GM19468 (cell line): ENCODE measurements around the gene CD3D.
"Not testable (repeated sequence)": the region's sequence is repeated elsewhere in the genome, so short reads cannot be mapped to it uniquely, and the experiment has no call there.

Experiments used
- ATAC-seq: cut with Tn5 transposase; IDR thresholded peaks from one replicate; pipeline ENCODE4 v1.9.1; 2021; ENCODE audit warnings: mild to moderate bottlenecking, moderate library complexity, moderate number of reproducible peaks; ENCODE audit not compliant: unreplicated experiment; ENCODE audit errors: extremely low read depth

The CD3D gene

DNA sequence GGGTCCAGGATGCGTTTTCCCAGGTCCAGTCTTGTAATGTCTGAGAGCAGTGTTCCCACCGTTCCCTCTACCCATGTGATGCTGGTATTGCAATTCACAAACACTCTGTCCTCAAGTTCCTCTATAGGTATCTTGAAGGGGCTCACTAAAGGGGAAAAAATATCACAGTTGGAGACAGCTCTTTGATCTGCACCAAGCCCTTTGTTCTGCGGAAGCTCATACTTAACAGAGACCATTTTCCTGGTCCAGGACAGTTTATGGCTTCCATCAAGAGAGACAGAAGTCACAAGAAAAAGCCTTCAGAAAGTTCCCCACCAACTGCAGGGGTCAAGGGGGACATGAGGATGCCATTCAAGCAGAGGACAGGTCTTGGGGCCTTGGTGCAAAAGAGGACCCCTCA is 2.1 kb downstream of the CD3D start:
- no peak for ATAC-seq

- ATAC-seq: no peak
Measured at GRCh38 chr11:118339281-118339961, 3.1 kb downstream of the CD3D start.

- no peak for ATAC-seq
Measured at GRCh38 chr11:118338637-118339061, 3.9 kb downstream of the CD3D start.

DNA sequence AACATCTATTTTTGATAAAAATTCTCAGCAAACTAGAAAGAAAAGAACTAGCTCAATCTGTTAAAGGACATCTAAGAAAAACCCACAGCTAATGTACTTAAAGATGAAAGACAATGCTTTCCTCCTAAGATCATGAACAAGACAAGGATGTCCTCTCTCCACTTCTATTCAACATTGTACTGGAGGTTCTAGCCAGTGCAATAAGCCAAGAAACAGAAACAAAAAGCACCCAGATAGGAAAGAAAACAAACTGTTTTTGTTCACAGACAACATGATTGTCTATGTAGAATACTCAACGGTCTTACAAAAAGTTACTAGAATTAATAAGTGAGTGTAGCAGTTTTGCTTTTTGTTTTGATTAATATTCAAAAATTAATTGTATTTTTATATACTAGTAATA is 7.8 kb downstream of the CD3D start:
- ATAC-seq: no peak

- ATAC-seq: no peak
Measured at GRCh38 chr11:118328745-118329144, 13.8 kb downstream of the CD3D start.

GRCh38 chr11:118325283-118325682 is 17.2 kb downstream of the CD3D start:
- no peak for ATAC-seq

DNA sequence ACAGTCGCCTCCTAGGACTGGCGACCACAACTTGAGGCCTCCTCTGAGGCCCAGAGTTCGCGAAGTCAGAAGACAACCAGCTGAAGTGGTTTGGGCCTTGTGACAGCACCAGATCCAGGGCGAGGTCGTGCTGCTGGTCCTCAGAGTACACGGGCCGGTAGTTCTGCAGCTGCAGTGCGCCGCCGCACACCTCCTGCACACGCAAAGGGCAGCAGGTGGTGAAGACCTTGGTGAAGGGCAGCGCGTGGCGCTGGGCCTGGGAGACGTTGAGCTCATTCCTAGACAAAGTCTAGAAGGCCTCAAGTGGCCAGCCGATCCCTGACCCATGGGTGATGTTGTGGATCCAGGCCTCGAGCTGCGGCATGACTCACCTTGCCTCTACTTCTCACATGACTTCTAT is 19.8 kb downstream of the CD3D start:
- ATAC-seq: no peak

GRCh38 chr11:118321386-118322082 is 21.0 kb downstream of the CD3D start:
- no peak for ATAC-seq

DNA sequence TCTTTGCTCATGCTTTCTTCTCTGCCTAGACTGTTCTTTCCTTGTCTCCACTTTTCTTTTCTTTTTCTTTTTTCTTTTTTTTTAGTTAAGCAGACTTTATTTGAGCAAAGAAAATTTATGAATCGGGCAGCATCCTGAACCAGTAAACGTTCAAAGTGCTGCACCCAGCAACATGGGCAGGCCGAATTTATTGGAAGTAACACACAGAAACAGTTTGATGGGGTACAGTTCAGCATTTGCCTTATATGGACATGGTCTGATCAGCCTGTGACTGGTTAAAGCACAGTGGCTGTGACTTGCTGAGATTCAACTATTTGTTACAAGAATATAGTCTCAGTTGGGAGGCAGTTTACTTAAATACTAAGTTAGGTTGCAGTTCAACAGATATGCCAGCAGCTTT is 22.0 kb downstream of the CD3D start:
- no peak for ATAC-seq

DNA sequence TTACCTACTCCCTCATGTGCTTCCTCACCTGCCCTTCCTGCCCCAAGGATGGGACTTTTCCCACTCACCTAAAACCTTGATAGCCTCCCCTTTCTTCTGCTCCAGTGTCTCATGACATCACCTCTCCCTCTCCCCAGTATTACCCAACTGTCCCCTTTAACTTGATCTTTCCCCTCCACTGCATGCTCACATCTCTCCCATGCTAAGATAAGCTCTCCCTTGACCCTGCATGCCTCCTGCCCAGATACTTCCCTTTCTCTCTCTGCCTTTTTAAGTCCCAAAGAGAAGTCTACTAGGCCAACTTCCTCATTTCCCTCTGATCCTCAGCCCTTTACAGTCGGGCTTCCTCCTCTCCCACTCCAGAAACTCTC is 23.2 kb downstream of the CD3D start:
- ATAC-seq: no peak

GRCh38 chr11:118318581-118319336 is 23.7 kb downstream of the CD3D start:
- ATAC-seq: no peak

- no peak for ATAC-seq
Measured at GRCh38 chr11:118318124-118318523, 24.4 kb downstream of the CD3D start.

GRCh38 chr11:118314988-118315411 is 27.5 kb downstream of the CD3D start:
- ATAC-seq: no peak

- ATAC-seq: no peak
Measured at GRCh38 chr11:118313242-118313641, 29.3 kb downstream of the CD3D start.

DNA sequence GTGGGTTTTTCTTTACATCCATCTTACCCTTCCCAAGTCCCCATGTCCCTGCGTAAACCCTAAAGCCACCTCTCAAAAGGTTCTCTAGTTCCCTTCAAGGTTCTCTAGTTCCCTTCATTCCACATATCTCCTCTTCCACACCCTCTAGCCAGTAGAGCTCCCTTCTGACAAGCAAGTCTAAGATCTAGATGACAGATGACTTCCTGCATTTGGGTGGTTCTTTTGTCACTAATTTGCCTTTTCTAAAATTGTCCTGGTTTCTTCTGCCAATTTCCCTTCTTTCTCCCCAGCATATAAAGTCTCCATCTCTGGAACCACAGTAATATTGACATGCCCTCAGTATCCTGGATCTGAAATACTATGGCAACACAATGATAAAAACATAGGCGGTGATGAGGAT is 30.2 kb downstream of the CD3D start:
- ATAC-seq: no peak

DNA sequence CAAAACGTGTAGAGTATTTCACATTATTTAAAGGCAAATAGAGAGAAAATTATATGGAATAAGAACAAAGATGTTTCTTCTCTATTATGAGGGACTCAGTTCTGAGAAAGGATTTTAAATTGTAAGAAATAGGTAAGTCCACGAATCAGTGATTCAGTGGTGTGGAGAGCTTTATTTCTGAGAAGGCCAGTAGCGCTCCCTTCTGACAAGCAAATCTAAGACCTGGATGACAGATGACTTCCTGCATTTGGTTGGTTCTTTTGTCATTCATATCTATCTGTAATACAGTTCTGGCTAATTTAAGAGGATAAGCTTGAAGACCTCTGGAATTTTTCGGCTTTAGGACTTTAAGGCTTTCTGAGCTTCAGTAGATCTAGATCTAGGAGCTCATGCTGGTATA is 31.0 kb downstream of the CD3D start:
- ATAC-seq: no peak

- no peak for ATAC-seq
Measured at GRCh38 chr11:118310781-118311485, 31.6 kb downstream of the CD3D start.

- ATAC-seq: no peak
Measured at GRCh38 chr11:118310271-118310670, 32.2 kb downstream of the CD3D start.

GRCh38 chr11:118308995-118309528 is 33.4 kb downstream of the CD3D start:
- ATAC-seq: not testable (repeated sequence)

DNA sequence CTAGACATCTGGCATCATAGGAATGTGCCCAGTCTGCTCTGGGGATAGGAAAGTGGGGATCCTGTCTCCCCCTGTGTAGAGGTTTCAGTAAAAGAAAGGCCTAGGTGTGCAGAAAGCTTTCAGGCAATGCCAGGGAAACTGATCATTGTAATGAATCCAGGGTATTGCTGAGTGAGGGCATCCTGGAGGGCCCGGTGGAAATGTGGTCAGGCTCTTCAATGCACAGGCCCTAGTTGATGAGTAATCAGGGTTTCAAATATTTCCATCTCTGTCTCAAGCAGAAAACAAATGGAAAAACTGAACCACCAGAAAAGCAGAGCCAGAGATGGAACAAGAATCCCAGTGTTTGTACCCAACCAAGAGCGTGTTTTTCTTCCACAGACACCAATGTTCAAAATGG is 35.9 kb downstream of the CD3D start:
- ATAC-seq: no peak
